ENCODE measurements around the gene CLINT1.

CLINT1 gene

DNA sequence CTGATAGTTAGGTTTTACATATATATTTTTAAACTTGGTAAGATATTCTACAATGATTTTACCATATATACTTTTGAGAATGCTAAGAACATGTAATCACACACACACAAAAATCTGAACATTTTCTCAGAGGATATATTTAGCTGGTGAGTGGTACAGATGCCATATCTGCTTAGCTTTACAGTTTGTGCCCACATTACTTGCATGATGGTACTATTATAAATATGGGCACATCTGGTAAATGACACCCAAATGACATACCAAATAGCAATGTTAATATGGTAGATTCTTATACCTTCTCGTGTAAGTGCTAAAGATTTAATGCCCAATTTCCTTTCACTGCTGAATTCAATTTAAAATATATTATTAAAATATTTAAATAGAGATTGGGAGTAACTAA lies 58.8 kb downstream of the CLINT1 start:
- no peak for TF ChIP-seq CTCF (IDR thresholded peaks at IDR 0.05; ENCODE audit: insufficient read depth, missing control alignments)
- FAIRE-seq = no peak
- no peak for DNase-seq (ENCODE audit: insufficient read length, low spot score)

DNA sequence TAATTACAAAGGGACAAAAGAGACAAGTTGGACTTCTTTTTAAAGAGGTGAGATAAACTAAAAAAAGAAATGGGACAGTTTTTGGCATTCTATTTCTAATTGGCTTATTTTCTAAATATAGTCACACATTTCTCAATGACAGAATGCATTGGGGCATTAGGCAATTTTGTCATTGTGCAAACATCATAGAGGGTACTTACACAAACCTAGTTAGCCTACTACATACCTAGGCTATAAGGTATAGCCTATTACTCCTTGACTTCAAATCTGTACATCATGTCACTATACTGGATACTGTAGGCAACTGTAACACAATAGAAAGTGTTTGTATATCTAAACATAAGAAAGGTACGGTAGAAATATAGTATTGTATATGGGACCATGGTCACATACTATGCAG lies 59.4 kb downstream of the CLINT1 start:
- no peak for DNase-seq (ENCODE audit: insufficient read length, low spot score)
- no peak for TF ChIP-seq CTCF (IDR thresholded peaks at IDR 0.05; ENCODE audit: insufficient read depth, missing control alignments)
- FAIRE-seq = no peak

GRCh38 chr5:157793301-157793700 lies 65.6 kb downstream of the CLINT1 start:
- no peak for DNase-seq (ENCODE audit: insufficient read length, low spot score)
- no peak for TF ChIP-seq CTCF (IDR thresholded peaks at IDR 0.05; ENCODE audit: insufficient read depth, missing control alignments)
- no peak for FAIRE-seq

DNA sequence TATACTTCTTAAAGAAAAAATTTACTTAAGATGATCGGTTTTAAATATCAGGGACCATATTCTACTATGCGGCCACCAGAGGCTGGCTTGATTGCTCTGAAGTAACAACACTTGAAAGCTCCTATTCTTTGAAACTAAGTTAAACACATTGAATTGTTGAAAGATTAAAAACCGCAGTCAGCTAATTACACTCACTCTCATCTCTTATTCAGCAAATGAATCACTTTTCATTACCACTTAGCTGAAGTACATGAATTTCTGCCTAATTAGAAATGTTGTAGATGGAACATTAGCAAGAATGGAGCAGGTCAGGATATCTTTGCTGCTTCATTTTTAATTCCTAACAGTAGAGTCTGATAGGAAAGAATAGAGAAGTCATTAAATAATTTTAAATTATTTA lies 73.1 kb downstream of the CLINT1 start:
- DNase-seq (ENCODE audit: insufficient read length, low spot score) = no peak
- FAIRE-seq = no peak
- TF ChIP-seq CTCF (IDR thresholded peaks at IDR 0.05; ENCODE audit: insufficient read depth, missing control alignments) = no peak

GRCh38 chr5:157779221-157779620 lies 79.7 kb downstream of the CLINT1 start:
- DNase-seq (ENCODE audit: insufficient read length, low spot score) (no peak), FAIRE-seq (no peak)
- TF ChIP-seq CTCF (IDR thresholded peaks at IDR 0.05; ENCODE audit: insufficient read depth, missing control alignments) = no peak

- no peak for FAIRE-seq
- no peak for DNase-seq (ENCODE audit: insufficient read length, low spot score)
- TF ChIP-seq CTCF (IDR thresholded peaks at IDR 0.05; ENCODE audit: insufficient read depth, missing control alignments) = no peak
These were observed 80.7 kb downstream of the CLINT1 start for GRCh38 chr5:157778121-157778805.

DNA sequence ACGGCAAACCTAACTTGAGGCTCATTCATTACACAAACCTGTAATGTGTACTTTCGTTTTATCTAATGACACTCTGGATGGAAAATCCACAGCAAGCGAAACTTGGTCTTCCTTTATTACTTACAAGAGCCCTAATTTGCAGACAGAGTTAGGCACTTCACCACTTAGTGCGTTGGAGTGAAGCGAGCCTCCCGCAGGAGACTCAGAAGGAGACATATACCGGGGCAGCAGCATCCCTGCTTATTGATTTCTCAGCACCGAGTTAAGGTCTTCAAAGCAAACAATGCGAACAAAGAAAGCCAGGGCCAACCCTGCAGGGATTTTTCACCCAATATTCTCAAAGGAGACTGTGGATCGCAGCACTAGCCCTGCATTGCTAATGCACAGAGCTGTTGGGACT lies 86.8 kb downstream of the CLINT1 start:
- FAIRE-seq = no peak
- no peak for DNase-seq (ENCODE audit: insufficient read length, low spot score)
- no peak for TF ChIP-seq CTCF (IDR thresholded peaks at IDR 0.05; ENCODE audit: insufficient read depth, missing control alignments)
